HFF-Myc (cell line): Measurements from ENCODE around the gene GATAD2B.
A peak's percentile ranks its signal among the peaks of the same experiment; 100 is the strongest.

ENCODE experiments used
- DNase-seq: peaks from one replicate; pipeline ENCODE4 v3.0.0-alpha.2; 2011; ENCODE audit warnings: low read depth; ENCODE audit errors: extremely low read depth
- H3K4me3 ChIP-seq: replicated peaks from 2 replicates; pipeline ENCODE4 v1.5.1; 2011; ENCODE audit warnings: low read depth, mild to moderate bottlenecking, control low read depth, low read length
- CTCF ChIP-seq: IDR thresholded peaks from 2 replicates; pipeline ENCODE4 v1.5.1; 2012; ENCODE audit warnings: mild to moderate bottlenecking, low read depth, low read length, control low read depth; ENCODE audit errors: missing control alignments

Gene GATAD2B

DNA sequence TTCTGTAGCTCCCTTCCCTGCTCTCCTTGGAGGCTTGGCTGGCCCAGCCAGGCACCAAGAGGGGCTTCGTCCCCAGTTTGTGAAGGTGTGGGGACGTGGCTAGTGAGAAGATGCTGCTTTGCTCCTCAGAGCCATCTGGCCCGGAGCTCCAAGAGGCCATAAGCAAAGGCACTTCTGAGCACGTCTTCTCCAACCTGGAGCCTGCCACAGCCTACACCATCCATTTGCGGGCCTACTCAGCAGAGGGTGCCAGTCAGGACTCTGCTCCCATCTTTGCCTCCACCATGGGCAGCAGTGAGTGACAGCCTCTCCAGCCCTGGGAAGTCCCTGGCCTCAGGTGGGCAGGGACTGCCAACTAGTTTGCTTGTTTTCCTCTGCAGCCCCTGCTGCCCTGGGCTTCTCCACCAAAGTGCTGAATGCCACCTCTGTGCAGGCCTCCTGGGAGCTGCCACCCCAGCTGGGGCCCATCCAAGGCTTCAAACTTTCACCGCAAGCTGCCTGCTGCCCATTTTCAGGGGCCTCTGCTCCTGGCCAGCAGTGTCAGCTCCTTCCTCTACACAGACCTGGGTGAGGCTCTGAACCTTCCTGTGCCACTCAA, 121.6 kb downstream of the GATAD2B start:
- H3K4me3 ChIP-seq: no peak overlapping the region
- no peak for DNase-seq
- TF ChIP-seq CTCF: no peak

- H3K4me3 ChIP-seq: no peak overlapping the region
- no peak for TF ChIP-seq CTCF
- no peak for DNase-seq
These were observed 122.3 kb downstream of the GATAD2B start for GRCh38 chr1:153800516-153800915.

DNA sequence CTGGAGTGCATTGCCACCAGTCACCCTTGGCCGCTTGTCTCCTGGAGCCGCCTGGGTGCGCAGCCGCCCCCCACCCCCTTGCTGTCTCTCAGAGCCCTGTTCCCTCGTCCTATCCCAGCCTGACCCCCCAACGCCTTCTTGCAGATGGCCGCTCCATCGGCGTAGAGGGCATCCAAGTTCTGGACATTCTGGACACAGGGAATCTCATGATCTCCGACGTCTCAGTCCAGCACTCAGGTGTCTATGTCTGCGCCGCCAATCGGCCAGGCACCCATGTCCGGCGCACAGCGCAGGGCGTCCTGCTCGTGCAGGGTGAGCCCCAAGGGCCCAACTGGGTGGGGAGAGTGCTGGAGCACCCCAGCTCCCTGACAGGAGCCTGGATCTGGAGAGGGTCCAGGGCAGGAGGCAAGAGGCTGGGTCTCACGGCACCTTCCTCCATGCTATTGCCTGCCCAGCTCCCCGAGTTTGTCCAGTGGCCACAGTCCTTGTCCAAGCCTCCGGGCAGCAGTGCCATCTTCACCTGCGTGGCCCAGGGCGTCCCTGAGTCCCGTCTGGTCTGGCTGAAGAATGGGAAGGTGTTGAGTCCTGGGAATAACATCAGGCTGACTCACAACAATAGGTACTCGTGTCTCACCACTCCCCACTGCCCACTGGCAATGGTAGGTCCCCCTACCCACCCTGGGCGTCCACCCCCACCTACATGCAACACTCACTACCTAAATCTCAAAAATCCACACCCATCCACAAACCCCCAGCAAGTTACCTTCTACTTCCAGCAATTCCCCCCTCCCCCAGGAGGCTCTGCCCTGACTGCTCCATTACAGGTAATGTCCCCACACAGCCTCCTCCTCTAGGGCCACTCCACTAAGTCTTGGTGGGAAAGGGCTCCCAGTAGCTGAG, 123.0 kb downstream of the GATAD2B start:
- DNase-seq: no peak
- TF ChIP-seq CTCF: no peak
- H3K4me3 ChIP-seq: no peak overlapping the region

DNA sequence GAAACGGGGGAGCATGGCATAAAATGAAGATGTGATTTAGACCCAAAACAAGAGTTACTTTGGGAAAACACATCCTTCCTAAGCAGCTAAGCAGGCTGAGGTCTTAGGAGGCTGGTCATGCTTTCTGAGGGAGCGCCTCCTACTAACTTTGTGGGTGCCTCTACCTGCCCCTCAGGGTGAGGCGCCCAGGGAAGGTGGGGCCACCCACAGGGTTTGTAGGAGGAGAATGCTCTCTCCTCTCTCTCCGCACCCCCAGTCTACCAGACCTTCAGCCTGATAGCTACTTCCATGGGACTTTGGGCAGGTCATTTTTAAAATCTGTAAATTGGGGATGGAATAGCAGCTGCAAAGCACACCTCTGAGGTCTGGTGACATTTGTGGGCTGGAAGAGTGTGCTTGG, 123.8 kb downstream of the GATAD2B start:
- DNase-seq: no peak
- H3K4me3 ChIP-seq: no peak overlapping the region
- no peak for TF ChIP-seq CTCF

- no peak for DNase-seq
- H3K4me3 ChIP-seq: no peak overlapping the region
- no peak for TF ChIP-seq CTCF
These were observed 124.3 kb downstream of the GATAD2B start for GRCh38 chr1:153798468-153798780.

GRCh38 chr1:153796786-153797659, 125.7 kb downstream of the GATAD2B start:
- DNase-seq: no peak

More at GRCh38 chr1:153796786-153797659, 125.7 kb downstream of the GATAD2B start:
- TF ChIP-seq CTCF: peak; percentile 83
- H3K4me3 ChIP-seq: no peak overlapping the region
